GM18870 (cell line): ENCODE results near the gene BCL2L12.

Experiments used
- ATAC-seq: cut with Tn5 transposase; IDR thresholded peaks from one replicate; pipeline ENCODE4 v1.9.1; 2021; ENCODE audit warnings: moderate library complexity; ENCODE audit not compliant: unreplicated experiment

BCL2L12 gene

DNA sequence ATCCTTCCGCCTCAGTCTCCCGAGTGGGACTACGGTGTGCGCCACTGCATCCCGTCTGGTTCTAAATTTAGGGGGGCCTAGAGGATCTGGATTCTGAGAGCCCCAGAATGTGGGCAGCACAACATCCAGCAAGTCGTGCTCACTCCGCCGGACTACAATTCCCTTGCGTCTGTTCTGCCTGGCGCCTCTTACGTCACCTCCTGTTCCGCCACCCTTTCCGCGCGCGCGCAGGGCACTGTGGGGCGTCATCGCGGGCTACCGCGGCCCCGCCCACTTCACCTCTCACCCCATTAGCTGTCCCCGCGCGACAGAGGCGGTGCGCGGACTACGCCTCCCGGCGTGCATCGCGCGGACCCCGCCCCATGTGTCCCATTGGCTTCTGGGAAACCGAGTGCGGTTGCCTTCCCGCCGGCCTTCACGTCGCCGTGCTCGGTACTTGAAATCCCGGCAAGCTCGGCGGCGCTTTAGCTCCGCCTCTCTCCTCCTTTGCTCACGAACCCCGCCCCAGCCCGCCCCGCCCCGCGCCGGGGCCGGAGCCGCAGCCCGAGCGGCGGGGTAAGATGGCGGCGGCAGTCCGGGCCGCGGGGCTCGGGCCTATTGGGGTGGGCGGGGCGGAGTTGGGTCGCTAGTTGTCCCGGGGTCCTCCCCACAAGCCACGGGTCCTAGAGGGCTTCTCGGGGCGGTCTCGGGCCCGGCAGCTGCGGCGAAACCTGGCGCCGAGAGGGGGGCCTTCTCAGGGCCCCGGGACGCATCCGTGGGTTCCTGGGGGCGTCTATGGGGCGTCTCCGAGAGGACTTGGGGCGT lies 23.8 kb upstream of the BCL2L12 start, which contains the start of gene SCAF1:
SCAF1 (plus strand) TSS at position 522 of the 804 bp plus-strand sequence. CDS start 2,818 bp downstream, outside the sequence.
- ATAC-seq = peak; percentile 54

DNA sequence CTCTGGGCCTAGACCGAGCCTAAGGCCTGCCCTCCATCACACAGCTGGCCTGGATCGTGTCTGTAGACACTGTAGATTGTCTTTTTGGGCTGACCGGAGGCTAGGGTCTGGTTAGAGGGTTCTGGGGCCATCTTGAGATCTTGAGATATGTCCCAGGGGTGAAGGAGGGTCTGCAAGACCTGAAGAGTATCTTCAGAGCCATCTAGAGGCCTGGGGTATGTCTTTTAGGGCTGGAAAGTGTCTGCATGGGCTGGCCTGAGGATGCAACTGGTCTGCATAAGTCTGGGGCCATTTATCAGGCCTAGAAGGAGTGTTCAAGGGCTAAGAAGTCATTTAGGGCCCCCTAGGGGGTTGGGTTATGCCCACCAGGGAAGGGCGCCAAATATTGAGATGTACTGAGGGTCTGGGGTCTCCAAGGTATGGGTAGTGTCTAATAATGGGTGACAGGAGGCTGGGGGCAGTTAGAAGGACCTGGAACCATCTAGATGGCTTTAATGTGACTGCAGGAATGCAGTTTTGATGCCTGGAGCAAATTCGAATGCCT lies 23.2 kb upstream of the BCL2L12 start:
- no peak for ATAC-seq

DNA sequence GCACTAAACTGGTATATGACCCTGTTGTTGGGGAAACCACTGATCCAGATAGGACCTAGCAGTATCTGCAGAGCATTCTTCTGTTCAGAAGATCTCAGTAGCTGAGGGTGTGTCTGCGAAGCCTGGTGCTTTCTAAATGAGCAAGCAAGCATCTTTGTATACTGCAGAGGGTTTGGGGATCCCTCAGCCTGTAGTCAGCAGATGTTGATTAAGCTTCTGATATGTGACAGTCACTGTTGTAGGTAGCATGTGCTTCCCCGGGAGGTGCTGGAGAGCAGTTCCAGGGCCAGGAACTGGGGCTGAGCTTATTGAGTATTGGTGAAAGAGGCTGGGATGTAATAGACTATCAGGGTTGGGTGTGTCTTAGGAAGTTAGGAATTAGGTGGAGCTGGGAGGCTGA lies 22.3 kb upstream of the BCL2L12 start:
- ATAC-seq = no peak

DNA sequence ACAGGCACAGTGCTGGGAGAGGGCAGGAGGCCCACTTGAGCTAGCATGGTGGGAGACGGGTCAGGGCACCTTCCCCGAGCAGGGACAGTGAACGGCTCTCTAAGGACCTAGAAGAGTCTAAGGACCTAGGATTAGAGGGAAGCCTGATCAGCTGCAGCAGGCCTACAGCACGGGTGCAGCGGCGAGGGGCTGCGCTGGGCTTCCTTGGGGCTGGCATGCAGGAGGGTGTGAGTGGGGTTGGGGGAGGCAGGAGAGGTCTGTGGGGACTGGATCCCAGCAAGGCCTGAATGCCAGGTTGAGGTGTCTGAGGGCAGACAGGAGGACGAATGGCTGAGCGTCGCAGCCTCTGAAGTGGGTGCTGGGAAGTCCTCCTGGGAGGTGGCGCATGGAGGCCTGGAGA lies 20.1 kb upstream of the BCL2L12 start:
- ATAC-seq = no peak

DNA sequence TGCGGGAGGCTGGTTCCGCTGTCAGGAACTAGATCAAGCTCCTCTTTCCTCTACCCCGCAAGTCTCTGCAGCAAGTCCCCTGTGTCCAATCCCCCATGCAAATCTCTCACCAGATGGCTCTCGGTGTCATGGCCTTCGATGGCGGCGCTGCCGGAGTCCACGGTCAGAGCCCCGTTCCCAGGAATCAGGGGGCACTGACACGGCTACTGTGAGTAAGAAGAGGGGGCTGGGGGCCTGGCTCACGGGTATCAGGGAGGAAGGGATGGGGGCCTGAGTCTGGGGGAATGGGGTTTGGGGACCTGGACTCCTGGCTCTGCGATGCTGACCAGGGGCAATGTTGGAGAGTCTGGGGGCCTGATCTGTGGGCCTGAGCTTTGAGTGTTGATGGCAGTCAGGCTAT lies 19.7 kb upstream of the BCL2L12 start:
- ATAC-seq = no peak

DNA sequence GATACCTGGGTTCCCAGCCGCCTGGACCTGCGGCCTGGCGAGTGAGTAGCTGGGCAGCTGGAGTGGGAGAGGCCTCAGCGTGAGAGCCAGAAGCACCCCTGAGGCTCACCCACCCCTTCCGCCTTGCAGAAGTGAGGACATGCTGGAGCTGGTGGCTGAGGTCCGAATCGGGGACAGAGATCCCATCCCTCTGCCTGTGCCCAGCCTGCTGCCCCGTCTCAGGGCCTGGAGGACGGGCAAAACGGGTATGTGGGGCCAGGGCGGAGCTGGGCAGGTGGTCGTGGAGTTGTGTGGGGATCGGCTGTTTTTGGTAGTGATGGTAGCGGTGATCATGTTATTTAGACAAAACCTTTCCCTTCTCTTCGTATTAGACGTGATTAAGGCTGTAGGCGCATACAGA lies 19.1 kb upstream of the BCL2L12 start:
- no peak for ATAC-seq

DNA sequence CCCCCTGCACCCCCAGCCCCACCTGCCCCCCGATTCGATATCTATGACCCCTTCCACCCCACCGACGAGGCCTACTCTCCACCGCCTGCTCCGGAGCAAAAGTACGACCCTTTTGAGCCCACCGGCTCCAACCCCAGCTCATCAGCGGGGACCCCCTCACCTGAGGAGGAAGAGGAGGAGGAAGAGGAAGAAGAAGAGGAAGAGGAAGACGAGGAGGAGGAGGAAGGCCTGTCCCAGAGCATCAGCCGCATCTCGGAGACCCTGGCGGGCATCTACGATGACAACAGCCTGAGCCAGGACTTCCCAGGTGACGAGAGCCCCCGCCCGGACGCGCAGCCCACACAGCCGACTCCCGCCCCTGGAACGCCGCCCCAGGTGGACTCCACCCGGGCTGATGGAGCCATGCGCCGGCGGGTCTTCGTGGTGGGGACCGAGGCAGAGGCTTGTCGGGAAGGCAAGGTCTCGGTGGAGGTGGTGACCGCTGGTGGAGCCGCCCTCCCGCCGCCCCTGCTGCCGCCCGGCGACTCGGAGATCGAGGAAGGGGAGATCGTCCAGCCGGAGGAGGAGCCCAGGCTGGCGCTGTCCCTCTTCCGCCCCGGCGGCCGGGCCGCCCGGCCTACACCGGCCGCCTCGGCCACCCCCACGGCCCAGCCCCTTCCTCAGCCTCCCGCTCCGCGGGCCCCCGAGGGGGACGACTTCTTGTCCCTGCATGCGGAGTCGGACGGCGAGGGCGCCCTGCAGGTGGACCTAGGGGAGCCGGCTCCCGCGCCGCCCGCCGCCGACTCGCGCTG lies 14.5 kb upstream of the BCL2L12 start:
- no peak for ATAC-seq

DNA sequence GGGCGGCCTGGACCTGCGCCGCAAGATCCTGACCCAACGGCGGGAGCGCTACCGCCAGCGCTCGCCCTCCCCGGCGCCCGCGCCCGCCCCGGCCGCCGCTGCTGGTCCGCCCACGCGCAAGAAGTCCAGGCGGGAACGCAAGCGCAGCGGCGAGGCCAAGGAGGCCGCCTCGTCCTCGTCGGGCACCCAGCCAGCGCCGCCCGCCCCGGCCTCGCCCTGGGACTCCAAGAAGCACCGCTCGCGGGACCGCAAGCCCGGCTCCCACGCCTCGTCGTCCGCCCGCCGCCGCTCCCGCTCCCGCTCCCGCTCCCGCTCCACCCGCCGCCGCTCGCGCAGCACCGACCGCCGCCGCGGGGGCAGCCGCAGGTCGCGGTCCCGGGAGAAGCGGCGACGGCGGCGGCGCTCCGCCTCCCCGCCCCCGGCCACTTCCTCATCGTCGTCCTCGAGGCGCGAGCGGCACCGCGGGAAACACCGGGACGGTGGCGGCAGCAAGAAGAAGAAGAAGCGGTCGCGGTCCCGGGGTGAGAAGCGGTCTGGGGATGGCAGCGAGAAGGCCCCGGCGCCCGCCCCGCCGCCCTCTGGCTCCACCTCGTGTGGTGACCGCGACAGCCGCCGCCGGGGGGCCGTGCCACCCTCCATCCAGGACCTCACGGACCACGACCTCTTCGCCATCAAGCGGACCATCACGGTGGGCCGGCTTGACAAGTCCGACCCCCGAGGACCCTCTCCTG lies 13.7 kb upstream of the BCL2L12 start:
- ATAC-seq = no peak

DNA sequence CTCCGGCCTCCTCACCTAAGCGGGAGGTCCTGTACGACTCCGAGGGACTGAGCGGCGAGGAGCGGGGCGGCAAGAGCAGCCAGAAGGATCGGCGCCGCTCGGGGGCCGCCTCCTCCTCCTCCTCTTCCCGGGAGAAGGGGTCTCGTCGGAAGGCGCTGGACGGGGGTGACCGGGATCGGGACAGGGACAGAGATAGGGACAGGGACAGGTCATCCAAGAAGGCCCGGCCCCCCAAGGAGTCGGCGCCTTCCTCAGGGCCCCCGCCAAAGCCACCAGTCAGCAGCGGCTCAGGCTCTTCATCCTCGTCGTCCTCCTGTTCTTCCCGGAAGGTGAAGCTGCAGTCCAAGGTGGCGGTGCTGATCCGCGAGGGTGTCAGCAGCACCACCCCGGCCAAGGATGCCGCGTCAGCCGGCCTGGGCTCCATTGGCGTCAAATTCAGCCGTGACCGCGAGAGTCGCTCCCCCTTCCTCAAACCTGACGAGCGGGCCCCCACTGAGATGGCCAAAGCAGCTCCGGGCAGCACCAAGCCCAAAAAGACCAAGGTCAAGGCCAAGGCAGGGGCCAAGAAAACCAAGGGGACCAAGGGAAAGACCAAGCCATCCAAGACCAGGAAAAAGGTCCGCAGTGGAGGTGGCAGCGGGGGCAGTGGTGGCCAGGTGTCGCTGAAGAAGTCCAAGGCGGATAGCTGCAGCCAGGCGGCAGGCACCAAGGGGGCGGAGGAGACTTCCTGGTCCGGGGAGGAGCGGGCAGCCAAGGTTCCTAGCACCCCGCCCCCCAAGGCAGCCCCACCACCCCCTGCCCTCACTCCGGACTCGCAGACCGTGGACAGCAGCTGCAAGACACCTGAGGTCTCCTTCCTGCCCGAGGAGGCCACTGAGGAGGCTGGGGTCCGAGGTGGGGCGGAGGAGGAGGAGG lies 12.9 kb upstream of the BCL2L12 start:
- no peak for ATAC-seq

DNA sequence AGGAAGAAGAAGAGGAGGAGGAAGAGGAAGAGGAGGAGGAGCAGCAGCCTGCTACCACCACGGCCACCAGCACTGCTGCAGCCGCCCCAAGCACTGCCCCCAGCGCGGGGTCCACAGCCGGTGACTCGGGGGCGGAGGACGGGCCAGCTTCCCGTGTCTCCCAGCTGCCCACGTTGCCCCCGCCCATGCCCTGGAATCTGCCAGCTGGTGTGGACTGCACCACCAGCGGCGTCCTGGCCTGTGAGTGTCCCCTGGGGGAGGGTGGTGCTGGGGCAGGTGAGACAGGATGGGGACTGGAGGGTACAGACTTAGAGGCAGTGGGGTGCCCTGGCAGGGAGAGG lies 12.3 kb upstream of the BCL2L12 start:
- no peak for ATAC-seq

DNA sequence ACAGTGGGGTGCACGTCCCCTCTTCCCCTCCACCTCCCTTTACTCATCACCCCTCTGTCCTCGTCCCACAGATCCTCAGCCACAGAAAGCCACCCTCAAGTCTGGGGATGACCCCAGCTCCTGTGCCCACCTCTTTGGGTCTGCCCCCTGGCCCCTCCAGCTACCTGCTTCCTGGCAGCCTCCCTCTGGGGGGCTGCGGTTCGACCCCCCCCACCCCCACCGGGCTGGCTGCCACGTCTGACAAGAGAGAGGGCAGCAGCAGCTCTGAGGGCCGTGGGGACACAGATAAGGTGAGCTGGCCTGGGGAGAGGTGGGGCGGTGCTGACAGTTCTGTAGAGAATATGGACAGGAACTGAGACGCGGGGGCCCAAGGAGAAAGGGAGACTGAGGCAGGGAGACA lies 11.2 kb upstream of the BCL2L12 start:
- no peak for ATAC-seq

DNA sequence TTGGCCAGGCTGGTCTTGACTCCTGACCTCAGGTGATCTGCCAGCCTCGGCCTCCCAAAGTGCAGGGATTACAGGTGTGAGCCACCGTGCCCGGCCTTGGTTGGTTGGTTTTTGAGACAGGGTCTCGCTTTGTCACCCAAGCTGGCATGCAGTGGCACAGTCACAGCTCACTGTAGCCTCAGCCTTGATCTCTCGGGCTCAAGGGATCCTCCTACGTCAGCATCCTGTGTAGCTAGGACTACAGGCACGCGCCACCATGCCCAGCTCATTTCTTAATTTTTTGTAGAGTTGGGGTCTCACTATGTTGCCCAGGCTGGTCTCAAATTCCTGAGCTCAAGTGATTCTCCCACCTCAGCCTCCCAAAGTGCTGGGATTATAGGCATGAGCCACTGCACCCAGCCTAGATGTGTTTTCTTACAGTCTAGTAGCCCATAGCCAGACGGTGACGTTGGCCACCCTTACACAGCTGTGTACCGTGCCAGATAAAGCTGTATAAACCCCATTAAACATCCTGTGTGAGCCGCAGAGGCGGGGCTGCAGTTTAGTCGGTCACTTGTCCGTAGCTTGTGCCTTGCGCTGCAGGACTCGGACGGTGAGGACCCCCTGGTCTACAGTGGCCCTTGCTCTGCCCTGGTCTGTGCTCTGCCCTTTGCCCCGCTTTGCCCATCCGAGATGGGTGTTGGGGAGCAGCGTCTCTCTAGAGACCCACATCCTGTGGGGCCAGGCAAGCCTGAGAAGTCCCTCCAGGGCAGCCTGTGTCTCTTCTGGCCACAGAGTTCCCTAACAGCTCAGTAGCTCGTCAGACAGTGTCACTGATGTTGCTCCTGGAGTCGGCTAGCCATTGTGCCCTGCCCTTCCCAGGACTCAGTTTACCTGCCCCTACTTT lies 9.9 kb upstream of the BCL2L12 start:
- ATAC-seq = no peak

DNA sequence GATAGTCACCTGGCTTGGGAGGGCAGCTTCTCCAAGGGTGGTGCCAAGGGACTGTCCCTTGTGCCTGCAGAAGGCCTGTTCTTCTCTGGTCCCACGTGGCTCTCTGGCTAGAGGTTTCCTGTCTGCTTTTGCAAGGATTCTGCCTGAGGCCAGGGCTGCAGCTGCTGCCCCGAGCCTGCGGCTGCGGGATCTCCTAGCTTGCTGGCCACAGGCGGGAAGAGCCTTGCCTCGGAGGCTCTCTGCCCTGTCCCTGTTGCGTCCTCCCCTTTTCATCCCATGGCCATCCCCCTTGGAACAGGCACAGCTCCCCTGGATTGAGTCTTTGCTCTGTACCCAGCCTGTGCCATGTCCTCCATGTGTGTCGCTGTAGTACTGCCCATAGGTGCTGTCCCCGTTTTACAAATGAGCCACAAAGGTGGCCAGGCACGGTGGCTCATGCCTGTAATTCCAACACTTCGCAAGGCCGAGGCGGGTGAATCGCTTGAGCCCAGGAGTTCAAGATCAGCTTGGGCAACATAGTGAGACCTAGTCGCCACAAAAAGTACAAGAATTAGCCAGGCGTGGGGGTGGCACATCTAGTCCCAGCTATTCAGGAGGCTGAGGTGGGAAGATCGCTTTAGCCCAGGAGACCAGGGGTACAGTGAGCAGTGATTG lies 9.2 kb upstream of the BCL2L12 start:
- ATAC-seq = no peak

DNA sequence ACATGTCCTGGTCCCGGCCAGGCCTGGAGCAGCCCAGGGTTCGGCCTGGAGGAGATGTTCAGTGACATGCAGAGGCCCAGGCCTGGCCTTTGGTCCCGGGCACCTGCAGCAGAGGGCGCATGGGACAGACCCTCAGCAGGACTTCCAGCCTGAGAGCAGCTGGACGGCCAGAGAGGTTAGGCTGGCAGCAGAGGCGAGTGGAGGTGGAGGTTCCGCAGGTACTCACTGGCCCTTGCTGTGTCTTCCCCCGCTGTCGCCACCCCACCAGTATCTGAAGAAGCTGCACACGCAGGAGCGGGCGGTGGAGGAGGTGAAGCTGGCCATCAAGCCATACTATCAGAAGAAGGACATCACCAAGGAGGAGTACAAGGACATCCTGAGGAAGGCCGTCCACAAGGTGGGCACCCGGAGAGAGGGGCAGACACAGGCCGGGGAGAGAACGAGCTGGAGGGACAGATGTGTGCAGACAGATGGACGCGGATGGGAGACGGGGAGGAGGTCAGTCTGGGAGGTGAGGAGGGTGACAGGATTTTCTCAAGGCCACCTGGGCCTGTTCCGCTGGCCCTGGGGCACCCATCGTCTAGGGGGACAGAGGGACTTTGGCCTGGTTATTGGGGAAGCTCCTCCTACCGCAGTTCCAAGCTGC lies 8.1 kb upstream of the BCL2L12 start:
- no peak for ATAC-seq

DNA sequence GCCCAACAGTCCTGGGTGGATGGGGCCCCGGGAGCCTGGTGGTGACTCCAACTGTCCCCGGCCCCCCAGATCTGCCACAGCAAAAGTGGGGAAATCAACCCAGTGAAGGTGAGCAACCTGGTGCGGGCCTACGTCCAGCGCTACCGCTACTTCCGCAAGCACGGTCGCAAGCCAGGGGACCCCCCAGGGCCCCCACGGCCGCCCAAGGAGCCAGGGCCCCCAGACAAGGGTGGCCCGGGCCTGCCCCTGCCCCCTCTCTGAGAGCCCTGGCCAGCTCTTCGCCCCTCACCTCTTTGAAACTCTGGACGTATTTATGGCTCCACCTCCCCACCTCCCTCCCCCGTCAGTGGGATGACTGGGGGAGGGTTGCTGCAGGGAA lies 7.6 kb upstream of the BCL2L12 start:
- no peak for ATAC-seq

DNA sequence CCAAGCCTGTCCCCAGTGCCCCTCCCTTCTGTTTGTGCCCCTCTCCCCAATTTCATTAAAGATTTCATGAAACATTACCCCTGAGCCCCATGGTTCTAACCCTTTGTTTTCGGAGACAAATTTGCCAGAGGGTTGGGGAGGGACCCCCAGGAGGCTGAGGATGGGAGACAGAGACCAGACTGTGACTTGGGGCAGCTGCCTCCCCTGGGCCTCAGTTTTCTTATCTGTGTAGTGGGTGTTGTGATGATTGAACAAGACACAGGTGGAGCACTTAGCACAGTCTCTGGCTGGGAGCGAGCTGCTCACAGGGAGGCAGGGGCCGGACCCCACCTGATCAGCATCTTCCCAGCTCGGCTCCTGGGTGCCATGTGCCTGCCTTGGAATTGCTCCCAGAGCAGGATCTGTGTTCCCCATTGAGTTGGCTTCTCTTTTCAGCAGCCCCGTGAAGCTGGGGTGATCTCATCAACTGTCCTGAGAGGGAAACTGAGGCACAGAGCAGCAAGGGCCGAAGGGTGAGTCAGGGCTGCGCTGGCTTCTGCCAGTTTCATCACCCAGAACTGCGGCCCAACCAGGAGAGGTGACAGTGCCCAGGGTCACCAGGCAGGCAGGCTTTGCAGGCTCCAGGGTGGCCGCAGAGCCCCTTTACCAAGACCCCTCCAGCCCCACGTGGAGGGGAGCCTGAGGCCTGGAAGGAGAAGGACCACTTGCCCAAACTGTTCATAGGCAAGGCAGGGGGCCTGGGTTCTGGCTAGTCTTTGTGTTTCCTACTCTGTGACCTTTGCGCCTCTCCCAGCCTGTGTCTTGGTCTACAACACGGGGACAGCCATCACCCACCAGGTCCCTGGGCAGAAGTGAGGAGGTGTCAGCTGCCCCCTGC lies 6.9 kb upstream of the BCL2L12 start:
- no peak for ATAC-seq

DNA sequence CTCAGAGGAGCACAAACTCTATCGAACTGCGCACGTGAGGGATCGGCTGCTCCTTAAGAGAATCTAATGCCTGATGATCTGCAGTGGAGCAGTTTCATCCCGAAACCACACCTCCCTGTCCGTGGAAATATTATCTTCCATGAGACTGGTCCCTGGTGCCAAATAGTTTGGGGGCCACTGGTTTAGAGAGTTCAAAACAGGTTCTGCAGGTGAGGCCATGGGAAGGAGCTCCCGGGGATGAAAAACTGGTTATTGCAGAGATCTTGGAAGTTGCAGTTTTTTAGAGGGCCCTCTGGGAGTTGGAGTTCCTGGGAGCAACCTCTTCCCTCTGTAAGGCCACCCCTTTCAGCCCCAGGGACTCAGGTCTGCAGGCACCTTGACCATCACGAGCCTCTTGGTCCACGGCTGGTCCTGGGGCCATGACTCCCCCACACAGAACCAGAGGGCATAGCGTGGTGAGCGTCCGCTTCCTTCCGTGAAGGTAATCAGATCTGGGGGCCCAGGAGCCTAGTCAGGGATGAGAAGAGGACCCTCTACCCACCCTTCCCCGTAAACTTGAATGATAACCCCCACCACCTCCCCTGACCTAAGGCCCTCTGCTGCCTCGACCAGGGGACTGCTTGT lies 5.3 kb upstream of the BCL2L12 start:
- no peak for ATAC-seq
